ENCODE results near the gene ETV3L. TPM values are rescaled to one million over a fixed set of nuclear protein-coding genes. Genes with fewer than 3 reads are reported as not detected.
"Not testable (repeated sequence)": the region's sequence is repeated elsewhere in the genome, so short reads cannot be mapped to it uniquely, and the experiment has no call there.

Gene ETV3L
- total RNA-seq, 1 donor from 2014 or later, result not detected

DNA sequence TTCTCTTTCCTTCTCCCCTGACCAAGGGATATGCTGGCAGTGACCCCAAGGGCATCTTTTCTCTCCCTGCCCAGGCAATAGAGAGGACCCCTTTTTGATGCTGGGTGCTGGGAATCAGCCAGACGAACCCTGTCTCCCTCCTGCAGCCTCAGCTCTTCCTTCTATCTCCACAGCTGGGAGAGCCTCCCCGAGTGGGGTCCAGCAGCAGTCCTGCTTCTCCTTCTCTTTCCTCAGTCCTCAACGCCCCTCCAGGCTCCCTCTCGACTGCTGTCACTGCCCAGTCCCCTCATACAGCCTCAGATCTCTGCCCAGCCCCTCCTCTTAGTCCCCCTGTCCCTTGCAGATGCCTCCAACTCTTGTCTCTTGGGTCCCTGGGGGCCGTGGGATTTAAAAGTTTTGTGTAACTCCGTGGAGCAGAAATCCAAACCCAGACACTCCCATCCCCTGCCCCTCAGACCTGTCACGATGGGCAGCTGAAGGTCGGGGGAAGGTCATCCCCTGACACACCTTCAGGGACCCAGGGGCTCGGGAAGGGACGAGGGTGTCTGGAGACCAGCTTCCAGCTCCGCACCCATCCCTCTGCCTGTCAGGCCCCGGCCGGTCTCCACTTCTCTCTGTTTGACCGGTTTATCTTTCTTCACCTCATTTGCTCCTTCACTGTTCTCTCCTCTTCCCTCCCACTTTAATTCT, 5.8 kb upstream of the ETV3L start:
- H3K27ac Mint-ChIP-seq (ENCODE audit: unreplicated experiment), result no peak overlapping the region
- no peak overlapping the region for H3K4me3 Mint-ChIP-seq (ENCODE audit: unreplicated experiment)
- no peaks in the 10 kb centered on the region for H3K36me3 Mint-ChIP-seq (ENCODE audit: low read depth)
- peaks cover 6% of the 10 kb centered on the region for H3K27me3 Mint-ChIP-seq (ENCODE audit: low read depth)
- TF ChIP-seq, protein P1, sequence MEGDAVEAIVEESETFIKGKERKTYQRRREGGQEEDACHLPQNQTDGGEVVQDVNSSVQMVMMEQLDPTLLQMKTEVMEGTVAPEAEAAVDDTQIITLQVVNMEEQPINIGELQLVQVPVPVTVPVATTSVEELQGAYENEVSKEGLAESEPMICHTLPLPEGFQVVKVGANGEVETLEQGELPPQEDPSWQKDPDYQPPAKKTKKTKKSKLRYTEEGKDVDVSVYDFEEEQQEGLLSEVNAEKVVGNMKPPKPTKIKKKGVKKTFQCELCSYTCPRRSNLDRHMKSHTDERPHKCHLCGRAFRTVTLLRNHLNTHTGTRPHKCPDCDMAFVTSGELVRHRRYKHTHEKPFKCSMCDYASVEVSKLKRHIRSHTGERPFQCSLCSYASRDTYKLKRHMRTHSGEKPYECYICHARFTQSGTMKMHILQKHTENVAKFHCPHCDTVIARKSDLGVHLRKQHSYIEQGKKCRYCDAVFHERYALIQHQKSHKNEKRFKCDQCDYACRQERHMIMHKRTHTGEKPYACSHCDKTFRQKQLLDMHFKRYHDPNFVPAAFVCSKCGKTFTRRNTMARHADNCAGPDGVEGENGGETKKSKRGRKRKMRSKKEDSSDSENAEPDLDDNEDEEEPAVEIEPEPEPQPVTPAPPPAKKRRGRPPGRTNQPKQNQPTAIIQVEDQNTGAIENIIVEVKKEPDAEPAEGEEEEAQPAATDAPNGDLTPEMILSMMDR (IDR thresholded peaks at IDR 0.05), result no peak
- H3K4me1 Mint-ChIP-seq (ENCODE audit: low read depth), result peaks cover 10% of the 10 kb centered on the region
- no peaks in the 10 kb centered on the region for H3K9me3 Mint-ChIP-seq (ENCODE audit: low read depth)
- DNase-seq (ENCODE audit: low spot score), result no peak

DNA sequence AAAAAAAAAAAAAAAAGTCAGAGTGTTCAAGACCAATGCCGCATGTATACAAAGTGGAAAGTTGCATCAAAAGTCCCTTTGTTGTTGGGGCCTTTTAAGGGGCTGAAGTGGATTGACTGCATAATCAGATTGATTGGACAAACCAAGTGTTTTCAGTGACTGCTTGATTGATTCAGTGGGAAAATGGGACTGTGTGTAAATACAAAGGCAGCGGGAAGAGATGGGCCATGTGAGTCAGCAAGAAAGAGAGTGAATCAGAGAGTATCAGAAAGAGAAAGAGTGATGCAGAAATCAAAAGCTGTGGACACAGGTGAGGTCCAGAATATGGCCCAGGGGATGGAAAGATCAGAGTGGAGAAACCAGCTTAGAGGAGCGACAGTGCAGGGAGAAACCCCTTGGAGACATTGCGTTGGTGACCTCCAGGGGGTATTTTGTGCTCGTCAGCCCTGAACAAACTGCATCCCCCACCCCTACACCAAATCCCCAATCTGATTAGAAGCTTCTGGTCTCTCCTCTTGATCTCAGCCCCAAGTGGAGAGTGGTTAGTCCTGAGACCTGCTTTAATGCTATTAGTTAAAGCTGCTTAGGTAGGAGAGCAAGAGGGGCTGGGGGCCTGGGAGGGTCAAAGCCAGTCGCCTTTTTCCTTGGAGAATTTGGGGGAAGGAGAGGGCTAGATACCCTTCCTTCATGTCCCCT, 5.1 kb upstream of the ETV3L start:
- no peak for DNase-seq (ENCODE audit: low spot score)

DNA sequence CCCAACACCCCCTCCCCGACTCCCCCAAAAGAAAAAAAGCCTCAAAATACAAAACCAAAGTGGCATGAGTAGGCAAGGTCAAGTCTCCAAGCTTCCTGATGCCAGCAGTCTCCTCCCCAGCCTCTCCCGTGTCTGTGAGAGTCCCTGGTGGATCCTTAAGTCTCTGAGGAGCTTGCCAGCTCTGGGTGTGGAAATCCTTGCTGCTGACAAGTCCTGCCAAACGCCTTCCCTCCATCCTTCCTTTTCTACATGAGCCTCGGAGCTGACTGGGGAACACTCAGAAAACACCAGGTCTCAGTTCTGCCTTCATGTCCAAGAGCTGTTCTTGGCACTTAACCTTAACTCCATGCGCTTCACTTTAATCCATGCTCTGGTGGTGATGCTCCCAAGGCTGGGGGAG, 3.7 kb upstream of the ETV3L start:
- peaks cover 6% of the 10 kb centered on the region for H3K27me3 Mint-ChIP-seq (ENCODE audit: low read depth)
- no peak overlapping the region for H3K27ac Mint-ChIP-seq (ENCODE audit: unreplicated experiment)
- no peaks in the 10 kb centered on the region for H3K36me3 Mint-ChIP-seq (ENCODE audit: low read depth)
- H3K4me1 Mint-ChIP-seq (ENCODE audit: low read depth), result peaks cover 10% of the 10 kb centered on the region
- H3K9me3 Mint-ChIP-seq (ENCODE audit: low read depth), result no peaks in the 10 kb centered on the region
- TF ChIP-seq, protein P1 (IDR thresholded peaks at IDR 0.05), result no peak
- H3K4me3 Mint-ChIP-seq (ENCODE audit: unreplicated experiment), result no peak overlapping the region
- DNase-seq (ENCODE audit: low spot score), result no peak

More for the DNA sequence above, 5.1 kb upstream of the ETV3L start:
- TF ChIP-seq, protein P1 (IDR thresholded peaks at IDR 0.05), result no peak
- Mint-ChIP-seq H3K27ac (ENCODE audit: unreplicated experiment) (no peak overlapping the region), H3K4me3 (ENCODE audit: unreplicated experiment) (no peak overlapping the region), H3K9me3 (ENCODE audit: low read depth) (no peaks in the 10 kb centered on the region), H3K36me3 (ENCODE audit: low read depth) (no peaks in the 10 kb centered on the region), H3K27me3 (ENCODE audit: low read depth) (peaks cover 6% of the 10 kb centered on the region), H3K4me1 (ENCODE audit: low read depth) (peaks cover 10% of the 10 kb centered on the region)

DNA sequence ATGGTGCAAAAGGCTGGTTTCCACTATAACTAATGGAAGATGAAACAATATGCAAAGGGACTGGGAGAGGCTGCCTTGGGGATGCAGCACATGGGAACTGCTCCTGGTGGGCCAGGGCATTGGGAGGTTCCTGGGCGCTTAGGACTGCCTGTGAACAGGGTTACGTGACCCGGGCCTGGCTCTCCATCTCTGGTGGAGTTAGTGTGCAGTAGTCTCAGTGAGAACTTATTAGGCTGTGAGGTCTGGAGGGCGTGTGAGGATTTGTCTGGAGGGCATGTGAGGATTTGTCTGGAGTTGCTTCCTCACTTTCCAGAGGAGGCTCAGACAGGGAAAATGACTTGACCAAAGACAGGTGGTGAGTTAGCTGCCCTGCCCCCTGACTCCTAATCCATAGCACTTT, 1.5 kb upstream of the ETV3L start:
- DNase-seq (ENCODE audit: low spot score), result no peak
- Mint-ChIP-seq H3K36me3 (ENCODE audit: low read depth) (no peaks in the 10 kb centered on the region), H3K4me3 (ENCODE audit: unreplicated experiment) (no peak overlapping the region), H3K27ac (ENCODE audit: unreplicated experiment) (no peak overlapping the region), H3K27me3 (ENCODE audit: low read depth) (peaks cover 6% of the 10 kb centered on the region), H3K9me3 (ENCODE audit: low read depth) (no peaks in the 10 kb centered on the region), H3K4me1 (ENCODE audit: low read depth) (peaks cover 3% of the 10 kb centered on the region)
- TF ChIP-seq, protein P1 (IDR thresholded peaks at IDR 0.05), result no peak

DNA sequence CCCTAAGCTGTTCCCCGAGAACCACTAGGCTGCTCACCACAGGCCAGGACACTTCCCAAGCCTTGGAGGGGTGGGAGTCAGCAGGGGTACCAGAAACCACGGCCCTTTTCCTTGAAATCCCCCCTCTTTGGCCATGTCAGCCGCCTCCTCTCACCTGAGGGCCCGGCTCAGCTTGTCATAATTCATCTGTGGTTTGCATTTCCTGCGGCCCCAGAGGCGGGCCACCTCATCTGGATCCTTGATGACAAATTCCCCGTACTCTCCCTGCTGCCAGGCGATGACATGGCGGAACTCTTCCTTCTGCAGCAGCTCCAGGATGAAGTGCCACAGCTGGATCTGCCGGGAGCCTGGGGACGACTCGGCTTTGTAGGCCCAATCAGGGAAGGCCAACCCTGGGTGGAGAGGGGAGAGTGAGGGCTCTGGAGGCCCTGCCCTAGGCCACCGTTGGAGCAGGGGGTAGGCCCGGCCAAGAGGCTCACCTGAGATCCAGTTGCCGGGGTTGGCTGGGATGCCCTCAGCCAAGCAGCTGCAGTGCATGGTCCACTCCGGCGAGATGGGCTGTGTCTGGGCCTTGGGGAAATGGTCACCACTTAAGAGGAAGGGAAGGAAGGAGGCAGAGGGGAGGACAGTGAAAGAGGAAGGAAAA, 498 bp downstream of the ETV3L start:
- H3K4me1 Mint-ChIP-seq (ENCODE audit: low read depth); H3K36me3 Mint-ChIP-seq (ENCODE audit: low read depth); H3K27ac Mint-ChIP-seq (ENCODE audit: unreplicated experiment); H3K4me3 Mint-ChIP-seq (ENCODE audit: unreplicated experiment); H3K9me3 Mint-ChIP-seq (ENCODE audit: low read depth); DNase-seq (ENCODE audit: low spot score); H3K27me3 Mint-ChIP-seq (ENCODE audit: low read depth): not testable (repeated sequence)
